ENCODE results near the gene PPP3CA.

Gene PPP3CA

GRCh38 chr4:101329592-101329991, 17.7 kb downstream of the PPP3CA start:
- DNase-seq, result no peak

GRCh38 chr4:101328063-101328602, 19.2 kb downstream of the PPP3CA start:
- DNase-seq, result no peak

- DNase-seq, result no peak
These were observed 20.8 kb downstream of the PPP3CA start for GRCh38 chr4:101326576-101326975.

- no peak for DNase-seq
These were observed 24.6 kb downstream of the PPP3CA start for GRCh38 chr4:101322743-101323142.

- no peak for DNase-seq
These were observed 25.8 kb downstream of the PPP3CA start for GRCh38 chr4:101321481-101322042.

GRCh38 chr4:101315786-101316185, 31.5 kb downstream of the PPP3CA start:
- DNase-seq, result no peak

GRCh38 chr4:101315041-101315440, 32.3 kb downstream of the PPP3CA start:
- no peak for DNase-seq

- no peak for DNase-seq
These were observed 37.4 kb downstream of the PPP3CA start for GRCh38 chr4:101309925-101310324.

- no peak for DNase-seq
These were observed 39.4 kb downstream of the PPP3CA start for GRCh38 chr4:101307899-101308298.

- DNase-seq, result no peak
These were observed 40.3 kb downstream of the PPP3CA start for GRCh38 chr4:101306764-101307615.

GRCh38 chr4:101306225-101306624, 41.1 kb downstream of the PPP3CA start:
- DNase-seq, result no peak

- no peak for DNase-seq
These were observed 42.4 kb downstream of the PPP3CA start for GRCh38 chr4:101304916-101305315.

GRCh38 chr4:101299899-101300540, 47.3 kb downstream of the PPP3CA start:
- no peak for DNase-seq

GRCh38 chr4:101299021-101299420, 48.3 kb downstream of the PPP3CA start:
- no peak for DNase-seq

- no peak for DNase-seq
These were observed 51.6 kb downstream of the PPP3CA start for GRCh38 chr4:101295691-101296090.

GRCh38 chr4:101294597-101294996, 52.7 kb downstream of the PPP3CA start:
- no peak for DNase-seq

GRCh38 chr4:101292901-101293300, 54.4 kb downstream of the PPP3CA start:
- no peak for DNase-seq

GRCh38 chr4:101292214-101292613, 55.1 kb downstream of the PPP3CA start:
- DNase-seq, result no peak

- no peak for DNase-seq
These were observed 56.1 kb downstream of the PPP3CA start for GRCh38 chr4:101291198-101291597.

- no peak for DNase-seq
These were observed 56.7 kb downstream of the PPP3CA start for GRCh38 chr4:101290654-101291053.

- no peak for DNase-seq
These were observed 58.0 kb downstream of the PPP3CA start for GRCh38 chr4:101289306-101289705.

GRCh38 chr4:101288365-101289145, 58.8 kb downstream of the PPP3CA start:
- DNase-seq, result no peak

GRCh38 chr4:101287324-101287723, 60.0 kb downstream of the PPP3CA start:
- no peak for DNase-seq

Measured in stimulated activated CD4-positive, alpha-beta T cell treated with anti-CD3 and anti-CD28 coated beads, Interleukin-1b, Interleukin-23, amount 100 ng/mL, for 48 hours (primary cell).